Keratinocyte (primary cell): ENCODE data around the gene BICDL1. TPM values are rescaled to one million over a fixed set of nuclear protein-coding genes. Genes with fewer than 3 reads are reported as not detected.

Source experiments
- DNase-seq: peaks from one replicate; pipeline ENCODE4 v3.0.0-alpha.2; 2011; ENCODE audit warnings: low read depth, missing footprints, low spot score
- FAIRE-seq: peaks from 2 replicates; lab custom pipeline; 2011; peaks lifted over from hg19 to GRCh38; lab: Jason Lieb, UNC
- H2AFZ ChIP-seq: 2 replicates; pipeline ENCODE4 v1.6.0; 2012; ENCODE audit warnings: low read length, control low read depth, inconsistent platforms; ENCODE audit not compliant: control insufficient read depth
- H3K27ac ChIP-seq: 2 replicates; pipeline ENCODE4 v1.5.1; 2011; ENCODE audit warnings: low read length; ENCODE audit not compliant: control insufficient read depth, insufficient read depth
- H3K27me3 ChIP-seq: 3 replicates; pipeline ENCODE4 v1.6.0; 2011; ENCODE audit warnings: low read length; ENCODE audit not compliant: control insufficient read depth, insufficient read depth; ENCODE audit errors: extremely low read depth
- H3K36me3 ChIP-seq, 2 experiments: 2 replicates in 1 of 2; 3 replicates in 1 of 2; pipeline ENCODE4 v1.5.1; 2011; ENCODE audit warnings: low read length in 2 of 2, mild to moderate bottlenecking in 1 of 2; ENCODE audit not compliant: control insufficient read depth in 2 of 2, insufficient read depth in 2 of 2; ENCODE audit errors: extremely low read depth in 1 of 2
- H3K4me1 ChIP-seq: 3 replicates; pipeline ENCODE4 v1.5.1; 2011; ENCODE audit warnings: low read length; ENCODE audit not compliant: control insufficient read depth, insufficient read depth; ENCODE audit errors: extremely low read depth
- H3K4me2 ChIP-seq: 3 replicates; pipeline ENCODE4 v1.6.0; 2011; ENCODE audit warnings: low read depth, low read length; ENCODE audit not compliant: control insufficient read depth, insufficient read depth; ENCODE audit errors: extremely low read depth
- H3K4me3 ChIP-seq, 3 experiments: fragments of 200-600 bp in 1 of 3; sonication (generic) in 1 of 3; 2 replicates in 2 of 3; 3 replicates in 1 of 3; pipeline ENCODE4 v1.5.1; 2011 to 2016; ENCODE audit warnings: low read length in 3 of 3, mild to moderate bottlenecking in 3 of 3, control low read depth in 2 of 3, inconsistent platforms in 1 of 3, low read depth in 1 of 3, mixed read lengths in 1 of 3, mixed run types in 1 of 3, moderate library complexity in 1 of 3; ENCODE audit not compliant: control insufficient read depth in 2 of 3, insufficient read depth in 2 of 3; ENCODE audit errors: extremely low read depth in 1 of 3
- H3K79me2 ChIP-seq: 2 replicates; pipeline ENCODE4 v1.6.0; 2012; ENCODE audit warnings: low read length; ENCODE audit not compliant: control insufficient read depth, insufficient read depth
- H3K9ac ChIP-seq: 3 replicates; pipeline ENCODE4 v1.6.0; 2011; ENCODE audit warnings: low read length; ENCODE audit not compliant: control insufficient read depth, insufficient read depth; ENCODE audit errors: extremely low read depth
- H3K9me1 ChIP-seq: 3 replicates; pipeline ENCODE4 v1.6.0; 2011; ENCODE audit warnings: low read length; ENCODE audit not compliant: control insufficient read depth, insufficient read depth; ENCODE audit errors: extremely low read depth
- H3K9me3 ChIP-seq: 2 replicates; pipeline ENCODE4 v1.5.1; 2012; ENCODE audit warnings: low read depth, low read length; ENCODE audit not compliant: control insufficient read depth
- H4K20me1 ChIP-seq: 3 replicates; pipeline ENCODE4 v1.6.0; 2011; ENCODE audit warnings: low read length; ENCODE audit not compliant: control insufficient read depth, insufficient read depth; ENCODE audit errors: extremely low read depth
- CTCF ChIP-seq, 3 experiments: IDR thresholded peaks in 1 of 3; conservative IDR thresholded peaks in 1 of 3; optimal IDR thresholded peaks in 1 of 3; 2 replicates in 2 of 3; 3 replicates in 1 of 3; pipeline versions ENCODE3 to v1.5.1; 2011; ENCODE audit warnings: low read length in 3 of 3, mild to moderate bottlenecking in 3 of 3, moderate library complexity in 2 of 3, control low read depth in 1 of 3, inconsistent platforms in 1 of 3; ENCODE audit not compliant: insufficient read depth in 2 of 3; ENCODE audit errors: extremely low read depth in 1 of 3
- EZH2 ChIP-seq: IDR thresholded peaks from one replicate; pipeline ENCODE4 v1.6.1; 2012; ENCODE audit warnings: inconsistent platforms, mild to moderate bottlenecking, low read length, moderate library complexity
- dilution Hi-C: fragments of 300-500 bp; cut with MboI; formaldehyde crosslinking; loops from one replicate; pipeline ENCODE4 v1.7.0; 2020; ENCODE audit warnings: low sequenced_read_pairs; ENCODE audit not compliant: extremely low pct_ligation_motif_present
- polyA plus RNA-seq, 5 experiments: library from polyadenylated mRNA; depleted of rRNA in 3 of 5; stranded (reverse) in 3 of 5; stranded (forward) in 1 of 5; unstranded in 1 of 5; fragments of >200 nt; gene quantifications; 1 replicate in 1 of 5; 2 replicates in 3 of 5; 3 replicates in 1 of 5; pipeline versions ENCODE4 v1.2.1 to v1.2.3, GENCODE V29; 2011 to 2012; ENCODE audit warnings: missing spikeins in 2 of 5, low read depth in 1 of 5, low replicate concordance in 1 of 5

Gene BICDL1
- polyA plus RNA-seq, 1 donor (not counting 4 experiments of a cell fraction or from before 2014, with no cell fraction given) = 6.4 TPM

DNA sequence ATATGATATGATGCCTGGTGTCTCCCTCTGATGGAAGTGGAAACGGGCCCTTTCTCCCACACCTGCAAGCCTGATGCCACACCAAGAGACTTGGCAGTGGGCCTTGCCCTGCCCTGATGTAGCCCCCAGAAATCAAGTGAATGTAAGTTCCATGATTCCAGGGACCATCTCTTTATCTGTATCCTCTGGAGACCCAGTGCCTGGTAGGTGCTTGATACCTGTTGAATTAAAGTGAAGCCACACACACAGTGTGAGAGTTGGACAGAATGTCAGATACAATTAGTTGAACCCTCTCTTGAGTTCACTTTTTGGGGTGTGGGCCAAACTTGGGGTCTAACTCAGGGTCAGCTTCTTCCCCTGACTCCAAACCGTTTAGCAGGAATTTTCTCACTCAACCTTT lies 132.3 kb downstream of the BICDL1 start:
- no peak overlapping the region for H3K9ac ChIP-seq

DNA sequence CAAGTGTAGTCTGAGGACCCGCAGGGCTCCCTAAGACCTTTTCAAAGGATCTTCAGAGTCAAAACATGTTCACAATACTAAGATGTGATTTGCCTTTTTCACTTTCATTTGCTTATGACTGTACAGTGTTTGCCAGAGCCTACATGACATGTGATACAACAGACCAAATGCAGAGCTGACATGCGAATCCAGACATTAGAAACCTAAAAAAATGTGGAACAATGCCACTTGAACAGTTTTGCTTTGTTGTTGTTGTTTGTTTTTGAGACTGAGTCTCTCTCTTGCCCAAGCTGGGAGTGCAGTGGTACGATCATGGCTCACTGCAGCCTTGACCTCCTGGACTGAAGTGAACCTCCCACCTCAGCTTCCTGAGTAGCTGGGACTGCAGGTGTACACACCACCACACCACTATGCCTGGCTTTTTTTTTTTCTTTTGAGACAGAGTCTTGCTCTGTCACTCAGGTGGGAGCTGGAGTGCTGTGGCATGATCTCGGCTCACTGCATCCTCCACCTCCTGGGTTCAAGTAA lies 132.8 kb downstream of the BICDL1 start:
- H4K20me1 ChIP-seq = no peaks in the 10 kb centered on the region
- dilution Hi-C loops = no loop called here
- no peaks in the 10 kb centered on the region for H3K27me3 ChIP-seq
- no peak for FAIRE-seq
- no peaks in the 10 kb centered on the region for H3K9me3 ChIP-seq
- H2AFZ ChIP-seq = no peak overlapping the region
- no peak overlapping the region for H3K9ac ChIP-seq
- no peak for DNase-seq
- no peak overlapping the region for H3K4me3 ChIP-seq
- peaks cover 4 to 7% of the 10 kb centered on the region in 2 experiments for H3K36me3 ChIP-seq
- H3K27ac ChIP-seq = no peak overlapping the region
- TF ChIP-seq EZH2 (no peak), CTCF (optimal IDR thresholded peaks at IDR 0.05 in 1 of 3, IDR thresholded peaks at IDR 0.05 in 1 of 3, conservative IDR thresholded peaks at IDR 0.05 in 1 of 3; ENCODE audit: extremely low read depth in 1 of 3, insufficient read depth in 2 of 3, low read length in 3 of 3) (no peak)
- peaks cover 10% of the 10 kb centered on the region for H3K79me2 ChIP-seq
- H3K4me1 ChIP-seq = peaks cover 15% of the 10 kb centered on the region
- no peak overlapping the region for H3K4me2 ChIP-seq
- no peaks in the 10 kb centered on the region for H3K9me1 ChIP-seq

More for the DNA sequence above, 132.3 kb downstream of the BICDL1 start:
- Histone ChIP-seq H3K9me1 (no peaks in the 10 kb centered on the region), H3K4me2 (no peak overlapping the region), H3K79me2 (peaks cover 10% of the 10 kb centered on the region), H3K27me3 (no peaks in the 10 kb centered on the region), H3K27ac (no peak overlapping the region), H4K20me1 (no peaks in the 10 kb centered on the region), H3K36me3 (peaks cover 4% of the 10 kb centered on the region in 2 experiments), H3K9me3 (no peaks in the 10 kb centered on the region), H3K4me3 (no peak overlapping the region), H3K4me1 (peaks cover 15% of the 10 kb centered on the region), H2AFZ (no peak overlapping the region)
- TF ChIP-seq CTCF (optimal IDR thresholded peaks at IDR 0.05 in 1 of 3, IDR thresholded peaks at IDR 0.05 in 1 of 3, conservative IDR thresholded peaks at IDR 0.05 in 1 of 3; ENCODE audit: extremely low read depth in 1 of 3, insufficient read depth in 2 of 3, low read length in 3 of 3) (no peak), EZH2 (no peak)
- dilution Hi-C loops = no loop called here
- FAIRE-seq (no peak), DNase-seq (no peak)
